HepG2 (cell line): ENCODE measurements around the gene CNTN5. TPM values are rescaled to one million over a fixed set of nuclear protein-coding genes. Genes with fewer than 3 reads are reported as not detected.

Source experiments
- ATF1 ChIP-seq: IDR thresholded peaks from 2 replicates; pipeline ENCODE4 v1.6.1; 2016; ENCODE audit warnings: mild to moderate bottlenecking, control low read depth
- DNMT3B ChIP-seq: conservative IDR thresholded peaks from 2 replicates; pipeline ENCODE4 v1.6.1; 2016; ENCODE audit warnings: missing biosample characterization, control low read depth
- FOSL2 ChIP-seq: sonication (generic); formaldehyde crosslinking; IDR thresholded peaks from 2 replicates; pipeline ENCODE4 v1.4.0; 2020; ENCODE audit warnings: missing genetic modification reagents
- PLRG1 ChIP-seq: fragments of 450-650 bp; conservative IDR thresholded peaks from 2 replicates; pipeline ENCODE4 v1.6.1; 2016
- RCOR2 ChIP-seq: IDR thresholded peaks from 2 replicates; pipeline ENCODE4 v1.6.1; 2016; ENCODE audit warnings: missing biosample characterization, missing genetic modification reagents
- REL ChIP-seq: sonication (generic); formaldehyde crosslinking; conservative IDR thresholded peaks from 2 replicates; pipeline ENCODE4 v1.8.0; 2022; ENCODE audit warnings: mild to moderate bottlenecking, missing genetic modification reagents, moderate library complexity
- SRSF9 ChIP-seq: fragments of 200-400 bp; formaldehyde crosslinking; IDR thresholded peaks from 2 replicates; pipeline ENCODE4 v1.6.1; 2018; ENCODE audit warnings: borderline replicate concordance, mild to moderate bottlenecking, low read depth, low read length; ENCODE audit not compliant: insufficient read depth, poor library complexity, severe bottlenecking
- ZBTB37 ChIP-seq: sonication (generic); formaldehyde crosslinking; IDR thresholded peaks from 2 replicates; pipeline ENCODE4 v1.4.0; 2020; ENCODE audit warnings: mild to moderate bottlenecking, missing genetic modification reagents
- ZNF329 ChIP-seq: sonication (generic); formaldehyde crosslinking; IDR thresholded peaks from 2 replicates; pipeline ENCODE4 v1.9.0; 2021; ENCODE audit warnings: low read depth, mild to moderate bottlenecking, missing genetic modification reagents
- ZNF704 ChIP-seq: sonication (generic); formaldehyde crosslinking; IDR thresholded peaks from 2 replicates; pipeline ENCODE4 v1.8.1; 2023; ENCODE audit warnings: mild to moderate bottlenecking, inconsistent platforms, moderate library complexity, missing genetic modification reagents, borderline replicate concordance
- ZNF713 ChIP-seq: sonication (generic); formaldehyde crosslinking; IDR thresholded peaks from 2 replicates; pipeline ENCODE4 v1.4.0; 2020; ENCODE audit warnings: mild to moderate bottlenecking, missing genetic modification reagents
- polyA plus RNA-seq, 8 experiments: library from polyadenylated mRNA; depleted of rRNA in 3 of 8; stranded (reverse) in 7 of 8; unstranded in 1 of 8; fragments of >200 nt; fragmentation: Illumina TruSeq in 4 of 8; extraction: Trizol in 4 of 8; gene quantifications; 2 replicates each; pipeline versions ENCODE4 v1.2.1 to v1.2.3, GENCODE V29; 2011 to 2016; ENCODE audit warnings: low read depth in 4 of 8, missing spikeins in 1 of 8, mixed read lengths in 1 of 8; ENCODE audit not compliant: insufficient read depth in 1 of 8
- total RNA-seq, 5 experiments: library from RNA; depleted of rRNA; stranded (reverse); fragments of >200 nt; fragmentation: Illumina TruSeq; extraction: Trizol; gene quantifications; 2 replicates each; pipeline ENCODE4 v1.2.3, GENCODE V29; 2016; ENCODE audit warnings: low read depth in 1 of 5
- TF ChIP-seq, protein P1 (sequence below): sonication (generic); formaldehyde crosslinking; IDR thresholded peaks from 2 replicates; pipeline ENCODE4 v1.9.0; 2022; ENCODE audit warnings: low read depth, missing genetic modification reagents

Gene CNTN5
- total and polyA plus RNA-seq, 2 of the 13 experiments (the other 11 are each of a cell fraction or from before 2014, with no cell fraction given), result not detected

GRCh38 chr11:100297516-100297915 is 1276.8 kb downstream of the CNTN5 start (continued):
- TF ChIP-seq, protein P1, sequence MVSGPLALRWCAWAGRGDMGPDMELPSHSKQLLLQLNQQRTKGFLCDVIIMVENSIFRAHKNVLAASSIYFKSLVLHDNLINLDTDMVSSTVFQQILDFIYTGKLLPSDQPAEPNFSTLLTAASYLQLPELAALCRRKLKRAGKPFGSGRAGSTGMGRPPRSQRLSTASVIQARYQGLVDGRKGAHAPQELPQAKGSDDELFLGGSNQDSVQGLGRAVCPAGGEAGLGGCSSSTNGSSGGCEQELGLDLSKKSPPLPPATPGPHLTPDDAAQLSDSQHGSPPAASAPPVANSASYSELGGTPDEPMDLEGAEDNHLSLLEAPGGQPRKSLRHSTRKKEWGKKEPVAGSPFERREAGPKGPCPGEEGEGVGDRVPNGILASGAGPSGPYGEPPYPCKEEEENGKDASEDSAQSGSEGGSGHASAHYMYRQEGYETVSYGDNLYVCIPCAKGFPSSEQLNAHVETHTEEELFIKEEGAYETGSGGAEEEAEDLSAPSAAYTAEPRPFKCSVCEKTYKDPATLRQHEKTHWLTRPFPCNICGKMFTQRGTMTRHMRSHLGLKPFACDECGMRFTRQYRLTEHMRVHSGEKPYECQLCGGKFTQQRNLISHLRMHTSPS (CRISPR knock-in tag), result no peak
- no peak for TF ChIP-seq PLRG1
- TF ChIP-seq ZNF713 (CRISPR knock-in tag), result no peak
- no peak for TF ChIP-seq FOSL2
- TF ChIP-seq SRSF9, result no peak
- TF ChIP-seq ATF1 (CRISPR knock-in tag), result no peak
- no peak for TF ChIP-seq DNMT3B (CRISPR knock-in tag)
- TF ChIP-seq ZNF329 (CRISPR knock-in tag), result no peak
- TF ChIP-seq ZNF704 (CRISPR knock-in tag), result no peak
- TF ChIP-seq ZBTB37 (CRISPR knock-in tag), result no peak
- TF ChIP-seq REL (CRISPR knock-in tag), result no peak
- TF ChIP-seq RCOR2 (CRISPR knock-in tag), result no peak
